ENCODE results near the gene DUSP23. TPM values are rescaled to one million over a fixed set of nuclear protein-coding genes. Genes with fewer than 3 reads are reported as not detected.

DUSP23 gene
- total and polyA plus RNA-seq, 3 donors from 2014 or later = 26.2 to 51.0 (median 38.3) TPM

- Histone ChIP-seq H3K9me3 (no peaks in the 10 kb centered on the region), H3K36me3 (ENCODE audit: low read depth, missing control alignments) (no peaks in the 10 kb centered on the region), H3K27ac (no peak overlapping the region), H3K4me3 (no peak overlapping the region), H3K4me1 (no peaks in the 10 kb centered on the region), H3K27me3 (no peaks in the 10 kb centered on the region)
- intact Hi-C loops (cut with DNase I; ENCODE audit: low total_unique reads) = no loop called here
- WGBS, 2 donors = 57 to 74% methylated on average over 3 of the region's 3 CpGs
- no peak for TF ChIP-seq POLR2A (IDR thresholded peaks at IDR 0.05)
- no peak for TF ChIP-seq CTCF (IDR thresholded peaks at IDR 0.05)
- no peak for DNase-seq
Observed at GRCh38 chr1:159825564-159825963, 44.8 kb downstream of the DUSP23 start.

GRCh38 chr1:159826441-159827101 lies 45.8 kb downstream of the DUSP23 start, which contains the start of gene SLAMF8:
TSS of gene SLAMF8 (plus strand) at chr1:159826873. CDS start at chr1:159826899, 26 bp downstream.
- 72 to 74% methylated on average over 11 of the region's 11 CpGs for WGBS, 2 donors
- no peak within 1 kb of the TSS for H3K27ac ChIP-seq

GRCh38 chr1:159827102-159827490 lies 46.3 kb downstream of the DUSP23 start:
- DNase-seq = no peak
- 87 to 90% methylated on average over 6 of the region's 6 CpGs for WGBS, 2 donors
- Histone ChIP-seq H3K4me1 (no peaks in the 10 kb centered on the region), H3K4me3 (no peak overlapping the region), H3K27ac (no peak overlapping the region), H3K36me3 (ENCODE audit: low read depth, missing control alignments) (no peaks in the 10 kb centered on the region), H3K9me3 (no peaks in the 10 kb centered on the region), H3K27me3 (no peaks in the 10 kb centered on the region)
- TF ChIP-seq CTCF (IDR thresholded peaks at IDR 0.05) (no peak), POLR2A (IDR thresholded peaks at IDR 0.05) (no peak)
- intact Hi-C loops (cut with DNase I; ENCODE audit: low total_unique reads) = no loop called here

More at GRCh38 chr1:159826441-159827101, 45.8 kb downstream of the DUSP23 start, which contains the start of gene SLAMF8:
- Histone ChIP-seq H3K27me3 (no peaks in the 10 kb centered on the region), H3K36me3 (ENCODE audit: low read depth, missing control alignments) (no peaks in the 10 kb centered on the region), H3K4me3 (no peak within 1 kb of the TSS), H3K4me1 (no peaks in the 10 kb centered on the region), H3K9me3 (no peaks in the 10 kb centered on the region)
- TF ChIP-seq CTCF (IDR thresholded peaks at IDR 0.05) (no peak), POLR2A (IDR thresholded peaks at IDR 0.05) (no peak)
- intact Hi-C loops (cut with DNase I; ENCODE audit: low total_unique reads) = no loop called here
- DNase-seq = peak; percentile 32

GRCh38 chr1:159827549-159827948 lies 46.8 kb downstream of the DUSP23 start:
- Histone ChIP-seq H3K9me3 (no peaks in the 10 kb centered on the region), H3K27me3 (no peaks in the 10 kb centered on the region), H3K4me1 (no peaks in the 10 kb centered on the region), H3K4me3 (no peak overlapping the region), H3K36me3 (ENCODE audit: low read depth, missing control alignments) (no peaks in the 10 kb centered on the region), H3K27ac (no peak overlapping the region)
- no peak for DNase-seq
- WGBS, 2 donors = 98 to 99% methylated on average over 3 of the region's 3 CpGs
- intact Hi-C loops (cut with DNase I; ENCODE audit: low total_unique reads) = no loop called here
- TF ChIP-seq POLR2A (IDR thresholded peaks at IDR 0.05) = no peak
- no peak for TF ChIP-seq CTCF (IDR thresholded peaks at IDR 0.05)

GRCh38 chr1:159828176-159828575 lies 47.4 kb downstream of the DUSP23 start:
- Histone ChIP-seq H3K27ac (no peak overlapping the region), H3K27me3 (no peaks in the 10 kb centered on the region), H3K4me3 (no peak overlapping the region), H3K36me3 (ENCODE audit: low read depth, missing control alignments) (no peaks in the 10 kb centered on the region), H3K4me1 (no peaks in the 10 kb centered on the region), H3K9me3 (no peaks in the 10 kb centered on the region)
- DNase-seq = no peak
- 73 to 98% methylated on average over 3 of the region's 3 CpGs for WGBS, 2 donors
- intact Hi-C loops (cut with DNase I; ENCODE audit: low total_unique reads) = no loop called here
- TF ChIP-seq CTCF (IDR thresholded peaks at IDR 0.05) = no peak
- TF ChIP-seq POLR2A (IDR thresholded peaks at IDR 0.05) = no peak

Data from testis (tissue), 3 donors.